Natural killer cell (primary cell): ENCODE data around the gene PC. TPM values are rescaled to one million over a fixed set of nuclear protein-coding genes. Genes with fewer than 3 reads are reported as not detected.
A peak's percentile ranks its signal among the peaks of the same experiment; 100 is the strongest.
"Not testable (repeated sequence)": the region's sequence is repeated elsewhere in the genome, so short reads cannot be mapped to it uniquely, and the experiment has no call there.

Experiments used
- ATAC-seq, 3 donors: fragments of 150-1000 bp in 2 of 3; fragments of 200-7000 bp in 1 of 3; cut with Tn5 transposase; 1 replicate in 1 of 3; 2 replicates in 2 of 3; pipeline ENCODE4 v1.10.0; 2021; ENCODE audit warnings: mild to moderate bottlenecking in 2 of 3, moderate library complexity in 2 of 3
- DNase-seq, 2 donors: peaks; one replicate each; pipeline versions ENCODE4 v3.0.0 to v3.0.0-alpha.2; 2013 to 2021; ENCODE audit warnings: mixed read lengths in 1 of 2
- H3K27ac ChIP-seq: one replicate; pipeline ENCODE4 v1.5.1; 2013; ENCODE audit warnings: mild to moderate bottlenecking, low read length
- H3K27me3 ChIP-seq: one replicate; pipeline ENCODE4 v1.6.1; 2013; ENCODE audit warnings: low read length; ENCODE audit not compliant: control insufficient read depth, insufficient read depth
- H3K36me3 ChIP-seq: one replicate; pipeline ENCODE4 v1.6.1; 2013; ENCODE audit warnings: low read length; ENCODE audit not compliant: control insufficient read depth, insufficient read depth
- H3K4me1 ChIP-seq: one replicate; pipeline ENCODE4 v1.6.1; 2013; ENCODE audit warnings: low read length; ENCODE audit not compliant: control insufficient read depth, insufficient read depth
- H3K4me3 ChIP-seq: one replicate; pipeline ENCODE4 v1.5.1; 2013; ENCODE audit warnings: low read length
- H3K9me3 ChIP-seq: one replicate; pipeline ENCODE4 v1.6.1; 2013; ENCODE audit warnings: low read length; ENCODE audit not compliant: control insufficient read depth, insufficient read depth
- H3K27ac Mint-ChIP-seq, 2 donors: one replicate each; pipeline ENCODE4 v1.8.0; 2022; ENCODE audit warnings: mild to moderate bottlenecking in 2 of 2, mixed read lengths in 2 of 2, moderate library complexity in 1 of 2
- H3K27me3 Mint-ChIP-seq, 2 donors: one replicate each; pipeline ENCODE4 v1.8.0; 2022; ENCODE audit warnings: low read depth in 2 of 2, mixed read lengths in 2 of 2
- H3K36me3 Mint-ChIP-seq: one replicate; pipeline ENCODE4 v1.8.0; 2022; ENCODE audit warnings: mixed read lengths
- H3K4me1 Mint-ChIP-seq, 2 donors: one replicate each; pipeline ENCODE4 v1.8.0; 2022; ENCODE audit warnings: mixed read lengths in 2 of 2
- H3K4me3 Mint-ChIP-seq: one replicate; pipeline ENCODE4 v1.8.0; 2022; ENCODE audit warnings: mild to moderate bottlenecking, moderate library complexity, mixed read lengths
- H3K9me3 Mint-ChIP-seq, 2 donors: one replicate each; pipeline ENCODE4 v1.8.0; 2022; ENCODE audit warnings: mixed read lengths in 2 of 2
- CTCF ChIP-seq: fragments of 200-600 bp; IDR thresholded peaks from one replicate; pipeline ENCODE4 v1.8.0; 2022; ENCODE audit warnings: antibody characterized with exemption
- WGBS: methylation state at CpG from one replicate; pipeline ENCODE4 v1.1.7; 2013; ENCODE audit warnings: missing lambda C conversion rate; ENCODE audit not compliant: insufficient coverage; 5-methylcytosine and 5-hydroxymethylcytosine counted together
- intact Hi-C: fragments of 100-400 bp; cut with micrococcal nuclease; formaldehyde crosslinking; loops from one replicate; pipeline ENCODE4 v1.14.2; 2022
- total RNA-seq, 4 donors: library from RNA; stranded (reverse); fragments of 120-200 nt in 1 of 4; gene quantifications; one replicate each; pipeline versions ENCODE4 v1.2.3 to v1.2.4, GENCODE V29; 2013 to 2022

Gene PC
- total RNA-seq, 3 donors from 2014 or later (not counting 1 experiment from before 2014, with no cell fraction given) = 4.1 to 5.9 (median 4.6) TPM

GRCh38 chr11:66800720-66801428 is 157.3 kb downstream of the PC start:
- Mint-ChIP-seq H3K36me3 (no peaks in the 10 kb centered on the region), H3K9me3 (no peaks in the 10 kb centered on the region), H3K27me3 (no peaks in the 10 kb centered on the region), H3K27ac (no peak overlapping the region), H3K4me1 (no peaks in the 10 kb centered on the region), H3K4me3 (no peak overlapping the region)
- H3K4me3 ChIP-seq = no peak overlapping the region
- no peaks in the 10 kb centered on the region for H3K27me3 ChIP-seq
- no peaks in the 10 kb centered on the region for H3K9me3 ChIP-seq
- peak overlapping the region; percentile 65 for H3K27ac ChIP-seq
- ATAC-seq (no peak), DNase-seq (no peak)
- H3K4me1 ChIP-seq = no peaks in the 10 kb centered on the region
- TF ChIP-seq CTCF = no peak
- 55% methylated on average over 5 of the region's 5 CpGs for WGBS
- intact Hi-C loops = no loop called here
- H3K36me3 ChIP-seq = no peaks in the 10 kb centered on the region

- H3K9me3 ChIP-seq, ATAC-seq, H3K36me3 ChIP-seq, H3K4me3 ChIP-seq, H3K27me3 Mint-ChIP-seq, H3K27ac ChIP-seq, intact Hi-C loops, H3K4me3 Mint-ChIP-seq, H3K36me3 Mint-ChIP-seq, H3K4me1 Mint-ChIP-seq, DNase-seq, H3K27me3 ChIP-seq, H3K27ac Mint-ChIP-seq, H3K4me1 ChIP-seq, H3K9me3 Mint-ChIP-seq: not testable (repeated sequence)
Measured at GRCh38 chr11:66799815-66800214, 158.4 kb downstream of the PC start.

Other genes with a start within 250 kb of the PC start
- 1 to 10 TPM in 1 of 3 donors, not detected in 2; 1.1 TPM for gene SPTBN2, start 229.2 kb downstream of the PC start, total RNA-seq
- gene RCE1, start 114.9 kb downstream of the PC start, total RNA-seq = 10 to 100 TPM; 41.3 to 47.0 (median 41.7) TPM
- 1 to 10 TPM; 1.2 to 3.4 (median 2.0) TPM for gene LRFN4, start 101.3 kb downstream of the PC start, total RNA-seq
- not detected for gene C11orf86, start 16.9 kb upstream of the PC start, total RNA-seq
- not detected for gene SYT12, start 64.8 kb upstream of the PC start, total RNA-seq
- not detected for gene RHOD, start 98.5 kb upstream of the PC start, total RNA-seq
- 100 to 1,000 TPM; 268 to 312 (median 283) TPM for gene KDM2A, start 160.9 kb upstream of the PC start, total RNA-seq